GM12892 (cell line): Measurements from ENCODE around the gene EEIG1.

ENCODE experiments used
- POLR2A ChIP-seq: IDR thresholded peaks from 2 replicates; pipeline ENCODE4 v1.6.1; 2011; ENCODE audit warnings: low read depth, low read length, control low read depth
- POLR2AphosphoS5 ChIP-seq: IDR thresholded peaks from 2 replicates; pipeline ENCODE4 v1.6.1; 2011; ENCODE audit warnings: low read depth, low read length, control low read depth
- TAF1 ChIP-seq: IDR thresholded peaks from 2 replicates; pipeline ENCODE4 v1.6.1; 2011; ENCODE audit warnings: low read depth, mild to moderate bottlenecking, control low read depth, low read length, borderline replicate concordance

GRCh38 chr9:127947841-127948710 is 32.7 kb downstream of the EEIG1 start:
- TF ChIP-seq POLR2A (no peak), TAF1 (no peak), POLR2AphosphoS5 (no peak)
